Measurements from ENCODE around the gene PLEKHA6.

Gene PLEKHA6

GRCh38 chr1:204198348-204199340 is 161.1 kb downstream of the PLEKHA6 start:
- TF ChIP-seq POLR2A (IDR thresholded peaks at IDR 0.05; ENCODE audit: low read length) (no peak), GATA1 (IDR thresholded peaks at IDR 0.05; ENCODE audit: low read depth, low read length) (no peak)
- DNase-seq = no peak

- no peak for DNase-seq
- TF ChIP-seq GATA1 (IDR thresholded peaks at IDR 0.05; ENCODE audit: low read depth, low read length) (no peak), POLR2A (IDR thresholded peaks at IDR 0.05; ENCODE audit: low read length) (no peak)
These were observed 162.7 kb downstream of the PLEKHA6 start for GRCh38 chr1:204197068-204197467.

GRCh38 chr1:204196068-204196795 is 163.5 kb downstream of the PLEKHA6 start, which contains the start of gene KISS1:
Gene KISS1, minus strand, starts transcription at chr1:204196491. Its CDS starts 3,615 bp downstream, at chr1:204192876.
- no peak for DNase-seq
- no peak for TF ChIP-seq POLR2A (IDR thresholded peaks at IDR 0.05; ENCODE audit: low read length)
- no peak for TF ChIP-seq GATA1 (IDR thresholded peaks at IDR 0.05; ENCODE audit: low read depth, low read length)

GRCh38 chr1:204194771-204195170 is 165.0 kb downstream of the PLEKHA6 start:
- TF ChIP-seq GATA1 (IDR thresholded peaks at IDR 0.05; ENCODE audit: low read depth, low read length) (no peak), POLR2A (IDR thresholded peaks at IDR 0.05; ENCODE audit: low read length) (no peak)
- no peak for DNase-seq

GRCh38 chr1:204194080-204194479 is 165.6 kb downstream of the PLEKHA6 start:
- DNase-seq = no peak
- TF ChIP-seq POLR2A (IDR thresholded peaks at IDR 0.05; ENCODE audit: low read length) (no peak), GATA1 (IDR thresholded peaks at IDR 0.05; ENCODE audit: low read depth, low read length) (no peak)

GRCh38 chr1:204192589-204193352 is 167.0 kb downstream of the PLEKHA6 start:
- DNase-seq = no peak
- no peak for TF ChIP-seq POLR2A (IDR thresholded peaks at IDR 0.05; ENCODE audit: low read length)
- TF ChIP-seq GATA1 (IDR thresholded peaks at IDR 0.05; ENCODE audit: low read depth, low read length) = no peak

- TF ChIP-seq POLR2A (IDR thresholded peaks at IDR 0.05; ENCODE audit: low read length) (no peak), GATA1 (IDR thresholded peaks at IDR 0.05; ENCODE audit: low read depth, low read length) (no peak)
- DNase-seq = no peak
These were observed 167.7 kb downstream of the PLEKHA6 start for GRCh38 chr1:204192046-204192445.

- no peak for DNase-seq
- TF ChIP-seq POLR2A (IDR thresholded peaks at IDR 0.05; ENCODE audit: low read length) (no peak), GATA1 (IDR thresholded peaks at IDR 0.05; ENCODE audit: low read depth, low read length) (no peak)
These were observed 168.3 kb downstream of the PLEKHA6 start for GRCh38 chr1:204191456-204191855.

GRCh38 chr1:204190212-204191211 is 169.2 kb downstream of the PLEKHA6 start:
- no peak for TF ChIP-seq GATA1 (IDR thresholded peaks at IDR 0.05; ENCODE audit: low read depth, low read length)
- TF ChIP-seq POLR2A (IDR thresholded peaks at IDR 0.05; ENCODE audit: low read length) = no peak

GRCh38 chr1:204188959-204189639 is 170.6 kb downstream of the PLEKHA6 start:
- DNase-seq = no peak

More at GRCh38 chr1:204190212-204191211, 169.2 kb downstream of the PLEKHA6 start:
- DNase-seq = no peak

GRCh38 chr1:204186597-204186996 is 173.1 kb downstream of the PLEKHA6 start:
- DNase-seq = no peak
- TF ChIP-seq GATA1 (IDR thresholded peaks at IDR 0.05; ENCODE audit: low read depth, low read length) = no peak
- TF ChIP-seq POLR2A (IDR thresholded peaks at IDR 0.05; ENCODE audit: low read length) = no peak

More at GRCh38 chr1:204188959-204189639, 170.6 kb downstream of the PLEKHA6 start:
- TF ChIP-seq GATA1 (IDR thresholded peaks at IDR 0.05; ENCODE audit: low read depth, low read length) (no peak), POLR2A (IDR thresholded peaks at IDR 0.05; ENCODE audit: low read length) (no peak)

GRCh38 chr1:204181116-204181515 is 178.6 kb downstream of the PLEKHA6 start:
- DNase-seq = no peak
- no peak for TF ChIP-seq GATA1 (IDR thresholded peaks at IDR 0.05; ENCODE audit: low read depth, low read length)
- no peak for TF ChIP-seq POLR2A (IDR thresholded peaks at IDR 0.05; ENCODE audit: low read length)

Data from erythroblast (primary cell).